Ramos (cell line): ENCODE data around the gene GSC2.

Experiments used
- in situ Hi-C: fragments of 300-500 bp; cut with MboI; formaldehyde crosslinking; loops from one replicate; pipeline ENCODE4 v1.14.3; 2022; ENCODE audit warnings: low sequenced_read_pairs; ENCODE audit not compliant: unreplicated experiment

GSC2 gene

GRCh38 chr22:19123936-19124335 is 26.2 kb downstream of the GSC2 start:
- in situ Hi-C loops: no loop called here

GRCh38 chr22:19122752-19123492 is 27.2 kb downstream of the GSC2 start:
- in situ Hi-C loops: no loop called here

- in situ Hi-C loops: no loop called here
Observed at GRCh38 chr22:19122143-19122751, 27.8 kb downstream of the GSC2 start, which contains the start of gene DGCR2. Gene DGCR2, minus strand, starts transcription at chr22:19122412. Its CDS starts 206 bp downstream, at chr22:19122206.

GRCh38 chr22:19121631-19122142 is 28.4 kb downstream of the GSC2 start:
- in situ Hi-C loops: no loop called here

- in situ Hi-C loops: no loop called here
Observed at GRCh38 chr22:19120829-19121630, 29.1 kb downstream of the GSC2 start.

GRCh38 chr22:19119949-19120348 is 30.1 kb downstream of the GSC2 start:
- in situ Hi-C loops: no loop called here

GRCh38 chr22:19118329-19118880 is 31.7 kb downstream of the GSC2 start:
- in situ Hi-C loops: no loop called here

- in situ Hi-C loops: no loop called here
Observed at GRCh38 chr22:19117111-19117512, 33.0 kb downstream of the GSC2 start.

- in situ Hi-C loops: no loop called here
Observed at GRCh38 chr22:19115628-19116027, 34.5 kb downstream of the GSC2 start.

GRCh38 chr22:19114984-19115552 is 35.0 kb downstream of the GSC2 start:
- in situ Hi-C loops: no loop called here

GRCh38 chr22:19113429-19113828 is 36.7 kb downstream of the GSC2 start:
- in situ Hi-C loops: no loop called here

GRCh38 chr22:19111584-19111983 is 38.5 kb downstream of the GSC2 start:
- in situ Hi-C loops: no loop called here

- in situ Hi-C loops: no loop called here
Observed at GRCh38 chr22:19111140-19111539, 39.0 kb downstream of the GSC2 start.

GRCh38 chr22:19110646-19111045 is 39.4 kb downstream of the GSC2 start:
- in situ Hi-C loops: no loop called here

GRCh38 chr22:19110064-19110458 is 40.0 kb downstream of the GSC2 start:
- in situ Hi-C loops: no loop called here

- in situ Hi-C loops: no loop called here
Observed at GRCh38 chr22:19109198-19110063, 40.7 kb downstream of the GSC2 start.

GRCh38 chr22:19108807-19109197 is 41.3 kb downstream of the GSC2 start:
- in situ Hi-C loops: no loop called here

GRCh38 chr22:19107730-19108074 is 42.4 kb downstream of the GSC2 start:
- in situ Hi-C loops: no loop called here

GRCh38 chr22:19106886-19107729 is 43.0 kb downstream of the GSC2 start:
- in situ Hi-C loops: no loop called here
